Stimulated activated CD8-positive, alpha-beta memory T cell treated with anti-CD3 and anti-CD28 coated beads, Interleukin-15, amount 100 ng/mL, for 48 hours (primary cell): Measurements from ENCODE around the gene VPS13A.
"Not testable (repeated sequence)": the region's sequence is repeated elsewhere in the genome, so short reads cannot be mapped to it uniquely, and the experiment has no call there.

ENCODE experiments used
- DNase-seq, 2 donors: peaks; one replicate each; pipeline ENCODE4 v3.0.0-alpha.2; 2020; ENCODE audit warnings: low read depth in 2 of 2

Gene VPS13A

DNA sequence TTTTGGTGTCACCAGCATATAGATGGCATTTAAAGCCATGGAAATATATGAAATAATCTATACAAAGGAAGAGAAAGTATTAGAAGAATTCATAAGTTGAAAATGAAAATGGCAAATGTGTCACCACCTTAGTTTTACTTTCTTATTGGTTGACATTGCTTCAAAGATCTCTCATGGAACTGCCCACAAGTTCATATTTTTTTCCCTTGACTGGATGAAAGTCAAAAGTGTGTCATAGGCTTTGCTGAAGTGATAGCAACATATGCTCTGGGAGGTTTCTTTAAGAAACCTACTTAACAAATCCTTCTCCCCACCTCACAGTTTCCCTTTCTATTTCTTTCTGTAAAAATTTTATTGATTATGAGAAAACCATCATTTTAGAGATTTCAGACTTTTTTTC is 127.2 kb downstream of the VPS13A start:
- DNase-seq = no peak

- DNase-seq = no peak
Observed at GRCh38 chr9:77305622-77306400, 128.5 kb downstream of the VPS13A start.

GRCh38 chr9:77307166-77307565 is 129.8 kb downstream of the VPS13A start:
- no peak for DNase-seq

GRCh38 chr9:77316058-77316457 is 138.7 kb downstream of the VPS13A start:
- DNase-seq = no peak

GRCh38 chr9:77325058-77325457 is 147.7 kb downstream of the VPS13A start:
- DNase-seq = no peak

GRCh38 chr9:77328102-77328501 is 150.8 kb downstream of the VPS13A start:
- DNase-seq = no peak

- DNase-seq = no peak
Observed at GRCh38 chr9:77370064-77370463, 192.7 kb downstream of the VPS13A start.

- DNase-seq = no peak
Observed at GRCh38 chr9:77374266-77374665, 196.9 kb downstream of the VPS13A start.

DNA sequence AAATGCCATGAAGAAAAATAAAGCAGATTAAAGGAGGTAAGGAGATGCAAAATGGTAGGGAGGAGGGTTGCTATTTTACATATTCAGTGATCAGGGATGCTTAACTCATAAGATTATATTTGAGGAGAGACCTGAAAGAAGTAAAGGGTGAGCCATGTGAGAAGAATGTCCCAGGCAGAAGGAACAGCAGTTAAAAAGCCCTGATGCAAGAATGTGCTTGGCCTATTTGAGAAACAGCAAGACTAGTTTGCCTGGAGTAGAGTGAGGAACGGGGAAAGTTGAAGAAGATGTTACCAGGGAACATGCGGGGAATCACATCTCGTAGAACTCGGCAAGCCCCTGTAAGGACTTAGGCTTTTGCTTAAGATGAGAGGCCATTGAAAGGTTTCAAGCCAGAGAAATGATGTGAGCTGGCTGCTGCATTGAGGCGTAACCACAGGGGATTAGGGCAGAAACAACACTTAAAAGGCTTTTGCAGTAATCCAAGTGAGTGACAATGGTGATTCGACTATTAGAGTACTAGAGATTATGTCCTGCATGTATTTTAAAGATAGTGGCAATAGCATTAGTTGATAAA is 198.7 kb downstream of the VPS13A start:
- DNase-seq = no peak

DNA sequence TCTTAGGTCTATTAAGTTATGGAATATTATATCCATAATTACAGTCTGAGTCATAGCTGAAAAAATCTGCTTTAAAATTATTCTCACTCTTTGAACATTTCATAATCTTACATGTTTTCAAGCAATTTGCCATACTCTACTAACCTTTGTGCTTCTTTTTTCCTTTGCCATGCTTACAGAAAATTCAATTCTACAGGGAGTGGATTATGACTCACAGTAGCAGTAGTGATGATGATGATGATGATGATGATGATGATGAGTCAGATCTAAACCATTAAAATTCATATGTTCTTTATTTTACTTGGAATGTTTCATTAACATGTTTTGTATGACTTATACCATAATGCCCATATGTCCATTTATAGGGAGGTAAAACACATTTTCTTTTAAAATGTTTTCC is 207.1 kb downstream of the VPS13A start:
- no peak for DNase-seq

GRCh38 chr9:77386187-77386586 is 208.9 kb downstream of the VPS13A start:
- DNase-seq = no peak

DNA sequence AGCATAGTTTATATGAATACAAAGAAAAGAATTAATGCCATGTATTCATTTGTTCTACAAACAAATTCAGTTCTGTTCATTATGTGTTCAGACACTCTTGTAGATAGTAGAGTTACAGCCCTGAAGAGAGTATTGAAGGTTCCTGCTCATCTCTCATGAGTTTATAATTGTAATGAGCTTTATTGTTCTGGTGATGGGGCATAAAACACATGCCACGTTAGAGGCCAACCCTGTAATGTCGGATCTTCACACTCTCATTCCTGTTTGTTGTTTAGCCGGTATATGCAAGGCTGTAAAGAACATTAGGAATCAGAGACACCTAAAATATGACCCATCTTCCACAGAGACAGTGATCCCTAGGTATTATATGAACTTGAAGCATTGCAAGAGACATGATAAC is 214.5 kb downstream of the VPS13A start:
- no peak for DNase-seq

DNA sequence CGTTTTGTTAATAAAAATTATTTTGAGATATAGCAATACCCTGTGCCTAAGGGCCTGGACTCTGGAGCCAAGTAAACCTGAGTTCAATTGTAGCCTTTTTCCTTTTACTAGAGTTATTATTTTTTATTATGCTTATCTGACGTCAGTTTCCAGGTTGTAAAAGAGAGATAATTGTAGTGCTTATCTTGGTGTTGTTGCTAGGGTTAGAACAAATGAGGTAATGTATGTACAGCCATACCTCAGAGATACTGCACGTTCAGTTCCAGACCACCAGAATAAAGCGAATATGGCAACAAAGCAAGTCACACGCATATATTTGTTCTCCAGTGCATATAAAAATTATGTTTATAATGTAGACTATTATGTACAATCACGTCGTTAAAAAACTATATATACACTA is 215.0 kb downstream of the VPS13A start:
- DNase-seq = no peak

DNA sequence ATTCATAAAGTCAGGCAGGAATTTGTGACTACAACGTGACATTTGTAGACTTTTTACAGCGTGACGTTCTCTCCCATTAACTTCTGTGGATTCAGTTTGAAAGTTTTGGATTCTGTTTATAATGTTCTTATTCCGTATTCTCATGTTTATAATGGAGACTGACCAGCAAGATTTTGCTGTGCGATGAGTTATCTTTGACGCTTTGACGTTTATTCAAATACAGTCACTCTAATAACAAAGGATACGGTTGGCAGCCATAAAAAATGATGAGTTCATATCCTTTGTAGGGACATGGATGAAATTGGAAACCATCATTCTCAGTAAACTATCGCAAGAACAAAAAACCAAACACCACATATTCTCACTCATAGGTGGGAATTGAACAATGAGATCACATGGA is 221.2 kb downstream of the VPS13A start:
- DNase-seq = not testable (repeated sequence)

DNA sequence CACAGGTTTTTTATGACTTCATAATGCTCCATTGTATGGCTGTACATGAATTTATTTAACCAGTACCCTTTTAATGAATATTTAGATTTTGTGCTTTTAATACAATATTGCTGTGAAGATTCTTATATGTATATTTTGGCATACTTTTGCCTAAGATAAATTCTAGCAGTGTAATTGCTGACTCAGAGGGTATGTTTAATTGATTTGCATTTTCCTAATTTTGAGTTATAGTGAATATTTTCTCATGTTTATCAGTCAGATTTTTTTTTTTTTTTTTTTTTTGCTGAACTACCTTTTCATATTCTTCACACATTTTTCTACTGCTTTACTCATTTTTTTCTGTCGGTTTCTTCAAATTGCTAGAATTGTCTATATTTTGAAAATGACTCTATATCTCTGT is 222.6 kb downstream of the VPS13A start:
- DNase-seq = no peak

DNA sequence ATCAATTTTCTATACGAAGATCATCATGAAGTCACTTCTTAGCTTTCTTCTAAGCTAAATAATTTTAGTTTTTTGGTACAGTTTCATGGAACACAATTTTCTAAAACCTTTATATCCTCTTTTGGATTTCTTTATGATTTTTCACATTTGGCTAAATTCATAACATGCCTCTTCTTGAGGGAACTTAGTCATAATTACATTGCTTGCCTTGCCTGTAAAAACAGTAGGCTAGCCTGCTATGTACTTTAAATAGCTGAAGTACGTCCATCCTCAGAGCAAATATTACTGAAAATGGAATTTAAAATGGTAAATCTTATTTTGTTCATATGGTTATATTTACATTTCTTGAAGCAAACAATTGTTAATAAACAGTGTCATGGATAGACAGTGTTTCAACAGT is 225.0 kb downstream of the VPS13A start:
- no peak for DNase-seq

DNA sequence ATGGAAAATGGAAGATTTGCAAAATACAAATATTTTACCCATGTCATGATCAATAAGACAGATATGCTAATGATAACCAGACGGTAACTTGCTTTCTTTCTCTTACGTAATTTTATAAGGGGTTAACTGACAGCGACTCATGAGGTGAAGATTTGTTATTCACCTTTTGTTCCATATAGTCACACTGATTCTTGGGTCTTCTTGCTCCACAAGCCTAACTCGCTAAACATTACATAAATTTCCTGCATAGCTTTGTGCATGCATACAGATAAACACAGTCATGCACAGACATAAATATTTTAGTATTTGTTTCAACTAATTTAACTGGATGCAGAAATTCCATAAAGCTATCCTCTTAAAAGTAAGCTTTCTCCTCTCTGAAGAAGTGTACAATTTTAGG is 225.9 kb downstream of the VPS13A start:
- DNase-seq = no peak

- not testable (repeated sequence) for DNase-seq
Observed at GRCh38 chr9:77408521-77408920, 231.2 kb downstream of the VPS13A start.

DNA sequence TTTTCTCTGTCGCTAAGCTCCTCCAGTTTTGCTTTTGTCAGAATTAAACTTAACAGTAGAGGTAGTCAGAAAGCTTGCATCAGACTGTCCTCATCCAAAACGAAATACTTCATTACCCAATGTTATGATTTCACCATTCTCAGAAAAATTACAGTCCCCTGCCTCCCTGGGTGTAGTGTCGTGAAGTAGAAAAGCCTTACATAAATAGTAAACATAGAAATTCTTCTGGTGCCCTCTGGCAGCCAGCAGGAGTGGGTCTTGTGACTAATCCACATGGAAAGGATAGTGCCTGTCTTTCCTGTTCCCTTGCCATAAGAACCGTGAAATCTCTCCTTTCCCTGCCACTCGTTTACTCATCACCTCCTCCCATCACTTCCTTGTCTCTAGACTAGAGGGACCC is 240.2 kb downstream of the VPS13A start:
- no peak for DNase-seq

GRCh38 chr9:77418226-77418625 is 240.9 kb downstream of the VPS13A start:
- DNase-seq = no peak

DNA sequence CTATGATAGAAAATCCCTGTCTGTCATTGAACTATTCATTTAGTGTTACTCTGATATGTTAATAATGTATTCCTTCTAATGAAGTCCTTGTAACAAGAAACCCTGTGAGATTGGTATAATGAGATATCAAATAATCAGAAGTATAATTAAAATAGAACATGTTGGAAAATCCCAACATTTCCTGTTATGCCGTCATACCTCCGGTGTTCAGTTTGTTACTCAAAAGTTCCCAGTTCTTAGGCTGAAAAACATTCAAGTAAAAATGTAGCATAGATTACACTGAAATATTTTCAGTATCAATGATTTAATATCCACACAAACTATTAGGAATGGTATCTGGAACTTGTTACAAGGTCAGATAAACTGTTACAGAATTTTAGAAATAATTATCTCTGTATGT is 243.3 kb downstream of the VPS13A start:
- no peak for DNase-seq

DNA sequence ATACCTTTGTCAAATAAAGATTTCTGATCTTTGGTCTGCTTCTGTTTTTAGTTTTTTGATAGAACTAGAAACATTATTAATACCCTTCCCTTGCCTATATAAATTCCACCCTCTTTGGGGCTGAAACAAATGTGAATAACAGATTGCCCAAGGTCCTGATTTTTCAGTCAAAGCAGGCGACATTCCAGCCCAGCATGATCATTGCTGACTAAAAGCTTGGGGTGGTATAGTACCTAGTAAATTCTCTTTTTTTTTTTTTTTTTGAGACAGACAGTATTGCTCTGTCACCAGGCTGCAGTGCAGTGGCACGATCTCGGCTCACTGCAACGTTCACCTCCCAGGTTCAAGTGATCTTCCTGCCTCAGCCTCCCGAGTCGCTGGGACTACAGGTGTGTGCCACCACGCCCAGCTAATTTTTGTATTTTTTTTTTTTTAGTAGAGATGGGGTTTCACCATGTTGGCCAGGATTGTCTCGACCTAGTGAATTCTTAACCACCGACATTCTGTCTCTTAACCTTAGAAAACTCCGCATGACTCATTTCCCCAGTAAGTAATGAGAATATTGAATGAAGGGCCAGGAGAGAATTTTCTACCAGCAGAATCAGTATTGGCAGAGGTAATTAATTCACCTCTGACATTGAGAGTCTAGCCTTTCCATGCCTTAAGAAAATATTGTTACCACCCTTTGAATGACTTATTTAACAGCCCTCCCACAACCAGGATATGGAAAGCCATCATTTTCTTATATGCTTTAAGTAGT is 244.4 kb downstream of the VPS13A start:
- DNase-seq = no peak

- no peak for DNase-seq
Observed at GRCh38 chr9:77422969-77423368, 245.6 kb downstream of the VPS13A start.
